Measurements from ENCODE around the gene NUMA1.

DNA sequence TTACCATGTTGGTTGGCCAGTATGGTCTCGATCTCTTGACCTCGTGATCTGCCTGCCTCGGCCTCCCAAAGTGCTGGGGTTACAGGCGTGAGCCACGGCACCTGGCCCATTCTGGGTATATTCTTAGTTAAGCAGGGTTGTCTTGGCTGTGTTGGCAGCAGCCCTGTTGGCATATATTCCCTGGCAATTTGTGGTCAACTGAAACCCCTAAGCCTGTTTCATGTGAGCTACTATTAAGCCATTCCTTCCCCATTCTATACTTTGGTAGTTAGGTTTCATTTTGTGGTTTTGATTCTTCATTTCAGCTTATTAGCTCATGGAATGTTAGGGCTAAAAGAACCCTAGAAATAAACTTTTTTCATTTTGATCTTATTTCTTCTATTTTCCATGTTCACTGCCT lies 103.8 kb downstream of the NUMA1 start:
- no peak for TF ChIP-seq ELF4 (IDR thresholded peaks at IDR 0.05)
- TF ChIP-seq FOXK2 (IDR thresholded peaks at IDR 0.05), result no peak
- no peak for TF ChIP-seq FOXA1 (IDR thresholded peaks at IDR 0.05)
- TF ChIP-seq FOXM1 (IDR thresholded peaks at IDR 0.05; ENCODE audit: borderline replicate concordance), result no peak
- TF ChIP-seq ZNF384 (IDR thresholded peaks at IDR 0.05), result no peak
- no peak for TF ChIP-seq ARNT (IDR thresholded peaks at IDR 0.05)
- no peak for TF ChIP-seq TARDBP (IDR thresholded peaks at IDR 0.05)
- TF ChIP-seq SUZ12 (IDR thresholded peaks at IDR 0.05), result no peak

Measured in HEK293T (cell line).